Activated naive CD4-positive, alpha-beta T cell treated with anti-CD3 and anti-CD28 coated beads, Interleukin-2, amount 10 ng/mL, durations not matched to agents 7 days and 5 days (primary cell): Measurements from ENCODE around the gene CHID1.

Experiments
- CTCF ChIA-PET: fragments of 350-600 bp; sonication (Branson Sonifier 250); formaldehyde crosslinking; loops from one replicate; lab custom pipeline; 2021; ENCODE audit warnings: antibody characterized with exemption; lab: Charles Lee
- DNase-seq: peaks from one replicate; pipeline ENCODE4 v3.0.0-alpha.2; 2020
- H3K27ac Mint-ChIP-seq: one replicate; pipeline ENCODE4 v1.8.0; 2021; ENCODE audit warnings: mild to moderate bottlenecking, moderate library complexity, mixed read lengths
- H3K27me3 Mint-ChIP-seq: one replicate; pipeline ENCODE4 v1.8.0; 2021; ENCODE audit warnings: mild to moderate bottlenecking, mixed read lengths
- H3K36me3 Mint-ChIP-seq: one replicate; pipeline ENCODE4 v1.8.0; 2021; ENCODE audit warnings: mixed read lengths
- H3K4me1 Mint-ChIP-seq: one replicate; pipeline ENCODE4 v1.8.0; 2021; ENCODE audit warnings: mixed read lengths
- H3K4me3 Mint-ChIP-seq: one replicate; pipeline ENCODE4 v1.8.0; 2021; ENCODE audit warnings: mild to moderate bottlenecking, moderate library complexity, mixed read lengths
- H3K9me3 Mint-ChIP-seq: one replicate; pipeline ENCODE4 v1.8.0; 2021; ENCODE audit warnings: mixed read lengths

CHID1 gene

GRCh38 chr11:843818-844692 lies 66.6 kb downstream of the CHID1 start:
- H3K9me3 Mint-ChIP-seq: no peaks in the 10 kb centered on the region
- peaks cover 50% of the 10 kb centered on the region for H3K27me3 Mint-ChIP-seq
- H3K4me3 Mint-ChIP-seq: peak overlapping the region; percentile 68
- CTCF ChIA-PET: interaction anchor here (1.0 kb wide), 1 partner anchor 22 kb away, joined by 3 read pairs; no protein-coding TSS in a partner anchor
- peaks cover 4% of the 10 kb centered on the region for H3K36me3 Mint-ChIP-seq
- DNase-seq: peak; percentile 41
- peaks cover 37% of the 10 kb centered on the region for H3K4me1 Mint-ChIP-seq
- peak overlapping the region; percentile 33 for H3K27ac Mint-ChIP-seq

GRCh38 chr11:843086-843734 lies 67.4 kb downstream of the CHID1 start:
- Mint-ChIP-seq H3K4me3 (peak overlapping the region; percentile 68), H3K36me3 (peaks cover 9% of the 10 kb centered on the region), H3K27ac (no peak overlapping the region), H3K4me1 (peaks cover 32% of the 10 kb centered on the region), H3K27me3 (peaks cover 41% of the 10 kb centered on the region), H3K9me3 (no peaks in the 10 kb centered on the region)
- CTCF ChIA-PET: interaction anchor here (0.6 to 1.0 kb wide), 2 partner anchors 10 to 21 kb away, joined by 3 read pairs; partner anchors contain the start of gene CD151
- DNase-seq: no peak

- Mint-ChIP-seq H3K36me3 (peaks cover 9% of the 10 kb centered on the region), H3K9me3 (no peaks in the 10 kb centered on the region), H3K27ac (peak within 1 kb of the TSS; percentile 84), H3K4me3 (peak within 1 kb of the TSS; percentile 85), H3K27me3 (peaks cover 36% of the 10 kb centered on the region), H3K4me1 (peaks cover 32% of the 10 kb centered on the region)
- peak; percentile 90 for DNase-seq
- CTCF ChIA-PET: no interaction called here
Observed at GRCh38 chr11:842370-843002, 68.1 kb downstream of the CHID1 start, which contains the start of the genes POLR2L and TSPAN4. Gene POLR2L, minus strand, starts transcription at chr11:842529. Its CDS starts 21 bp downstream, at chr11:842508. Gene TSPAN4, plus strand, starts transcription at chr11:842852. Its CDS starts 7,453 bp downstream, at chr11:850305.

- CTCF ChIA-PET: interaction anchor here (2.2 kb wide), 1 partner anchor 12 kb away, joined by 9 read pairs; no protein-coding TSS in a partner anchor
- H3K4me1 Mint-ChIP-seq: peaks cover 32% of the 10 kb centered on the region
- no peak for DNase-seq
- peak overlapping the region; percentile 85 for H3K4me3 Mint-ChIP-seq
- no peaks in the 10 kb centered on the region for H3K9me3 Mint-ChIP-seq
- H3K36me3 Mint-ChIP-seq: peaks cover 9% of the 10 kb centered on the region
- H3K27me3 Mint-ChIP-seq: peaks cover 32% of the 10 kb centered on the region
- H3K27ac Mint-ChIP-seq: peak overlapping the region; percentile 84
Observed at GRCh38 chr11:841981-842369, 68.6 kb downstream of the CHID1 start.

- CTCF ChIA-PET: interaction anchor here (0.6 to 2.2 kb wide), 3 partner anchors 10 to 211 kb away, joined by 3 to 9 read pairs (median 4); no protein-coding TSS in a partner anchor
- Mint-ChIP-seq H3K27ac (no peak overlapping the region), H3K27me3 (peaks cover 22% of the 10 kb centered on the region), H3K4me1 (peaks cover 31% of the 10 kb centered on the region), H3K36me3 (peaks cover 11% of the 10 kb centered on the region), H3K4me3 (peak overlapping the region; percentile 85), H3K9me3 (no peaks in the 10 kb centered on the region)
- DNase-seq: no peak
Observed at GRCh38 chr11:839875-840617, 70.6 kb downstream of the CHID1 start.

- no peaks in the 10 kb centered on the region for H3K9me3 Mint-ChIP-seq
- peaks cover 24% of the 10 kb centered on the region for H3K27me3 Mint-ChIP-seq
- H3K4me3 Mint-ChIP-seq: no peak overlapping the region
- H3K27ac Mint-ChIP-seq: no peak overlapping the region
- peaks cover 11% of the 10 kb centered on the region for H3K36me3 Mint-ChIP-seq
- CTCF ChIA-PET: no interaction called here
- no peak for DNase-seq
- peaks cover 26% of the 10 kb centered on the region for H3K4me1 Mint-ChIP-seq
Observed at GRCh38 chr11:839280-839623, 71.4 kb downstream of the CHID1 start.

- no peak for DNase-seq
- Mint-ChIP-seq H3K4me3 (no peak overlapping the region), H3K4me1 (peaks cover 27% of the 10 kb centered on the region), H3K9me3 (no peaks in the 10 kb centered on the region), H3K27ac (no peak overlapping the region), H3K36me3 (peaks cover 11% of the 10 kb centered on the region), H3K27me3 (peaks cover 24% of the 10 kb centered on the region)
- CTCF ChIA-PET: no interaction called here
Observed at GRCh38 chr11:838441-839279, 72.0 kb downstream of the CHID1 start.

- no peaks in the 10 kb centered on the region for H3K9me3 Mint-ChIP-seq
- CTCF ChIA-PET: no interaction called here
- no peak for DNase-seq
- peak overlapping the region; percentile 52 for H3K27ac Mint-ChIP-seq
- no peak overlapping the region for H3K4me3 Mint-ChIP-seq
- peaks cover 23% of the 10 kb centered on the region for H3K4me1 Mint-ChIP-seq
- H3K27me3 Mint-ChIP-seq: peaks cover 20% of the 10 kb centered on the region
- peaks cover 11% of the 10 kb centered on the region for H3K36me3 Mint-ChIP-seq
Observed at GRCh38 chr11:837990-838307, 72.7 kb downstream of the CHID1 start.

GRCh38 chr11:837189-837989 lies 73.2 kb downstream of the CHID1 start:
- H3K36me3 Mint-ChIP-seq: peaks cover 11% of the 10 kb centered on the region
- no peak for DNase-seq
- no peaks in the 10 kb centered on the region for H3K9me3 Mint-ChIP-seq
- H3K27me3 Mint-ChIP-seq: peaks cover 22% of the 10 kb centered on the region
- no peak overlapping the region for H3K27ac Mint-ChIP-seq
- H3K4me1 Mint-ChIP-seq: peaks cover 23% of the 10 kb centered on the region
- CTCF ChIA-PET: no interaction called here
- no peak overlapping the region for H3K4me3 Mint-ChIP-seq

GRCh38 chr11:836700-837099 lies 73.9 kb downstream of the CHID1 start:
- CTCF ChIA-PET: no interaction called here

GRCh38 chr11:836274-836673 lies 74.3 kb downstream of the CHID1 start:
- Mint-ChIP-seq H3K27ac (no peak overlapping the region), H3K4me3 (no peak overlapping the region), H3K4me1 (peaks cover 30% of the 10 kb centered on the region), H3K9me3 (no peaks in the 10 kb centered on the region), H3K27me3 (peaks cover 34% of the 10 kb centered on the region), H3K36me3 (peaks cover 11% of the 10 kb centered on the region)
- CTCF ChIA-PET: no interaction called here
- no peak for DNase-seq

More at GRCh38 chr11:836700-837099, 73.9 kb downstream of the CHID1 start:
- H3K36me3 Mint-ChIP-seq: peaks cover 11% of the 10 kb centered on the region
- peaks cover 29% of the 10 kb centered on the region for H3K4me1 Mint-ChIP-seq
- DNase-seq: no peak
- H3K4me3 Mint-ChIP-seq: no peak overlapping the region
- no peaks in the 10 kb centered on the region for H3K9me3 Mint-ChIP-seq
- H3K27ac Mint-ChIP-seq: no peak overlapping the region
- peaks cover 29% of the 10 kb centered on the region for H3K27me3 Mint-ChIP-seq
